ENCODE data around the gene ELL2.

The ELL2 gene

GRCh38 chr5:95976606-95977005, 15.0 kb upstream of the ELL2 start:
- DNase-seq = no peak

GRCh38 chr5:95975703-95976102, 14.1 kb upstream of the ELL2 start:
- DNase-seq = no peak

GRCh38 chr5:95973793-95974325, 12.2 kb upstream of the ELL2 start:
- DNase-seq = no peak

GRCh38 chr5:95972196-95972595, 10.5 kb upstream of the ELL2 start:
- DNase-seq = no peak

- DNase-seq = no peak
These were observed 8.7 kb upstream of the ELL2 start for GRCh38 chr5:95970359-95970704.

- DNase-seq = no peak
These were observed 8.2 kb upstream of the ELL2 start for GRCh38 chr5:95969651-95970358.

GRCh38 chr5:95969055-95969454, 7.4 kb upstream of the ELL2 start:
- DNase-seq = no peak

- no peak for DNase-seq
These were observed 5.6 kb upstream of the ELL2 start for GRCh38 chr5:95967236-95967635.

- DNase-seq = peak; percentile 74
These were observed 4.4 kb upstream of the ELL2 start for GRCh38 chr5:95966005-95966404.

- DNase-seq = no peak
These were observed 2.2 kb upstream of the ELL2 start for GRCh38 chr5:95963650-95964410.

GRCh38 chr5:95962785-95963184, 1.1 kb upstream of the ELL2 start:
- DNase-seq = no peak

- no peak for DNase-seq
These were observed 773 bp upstream of the ELL2 start for GRCh38 chr5:95962475-95962773.

- no peak for DNase-seq
These were observed 709 bp downstream of the ELL2 start for GRCh38 chr5:95960667-95961616.

GRCh38 chr5:95959888-95960666, 1.6 kb downstream of the ELL2 start:
- DNase-seq = no peak

GRCh38 chr5:95959051-95959887, 2.4 kb downstream of the ELL2 start:
- DNase-seq = no peak

GRCh38 chr5:95958310-95959014, 3.2 kb downstream of the ELL2 start:
- no peak for DNase-seq

- DNase-seq = no peak
These were observed 4.0 kb downstream of the ELL2 start for GRCh38 chr5:95957561-95958203.

GRCh38 chr5:95956900-95957293, 4.8 kb downstream of the ELL2 start:
- no peak for DNase-seq

GRCh38 chr5:95956021-95956899, 5.4 kb downstream of the ELL2 start:
- DNase-seq = no peak
